SK-N-SH (cell line): ENCODE results near the gene METTL1. TPM values are rescaled to one million over a fixed set of nuclear protein-coding genes. Genes with fewer than 3 reads are reported as not detected.

ENCODE experiments used
- CTCF ChIA-PET: fragments of 300-600, 350-600 bp; formaldehyde crosslinking; extraction: SDS; loops from one replicate; lab custom pipeline; 2021; lab: Yijun Ruan, JAX
- POLR2A ChIA-PET: fragments of 350-600 bp; sonication (Branson Sonifier 250); formaldehyde crosslinking; extraction: SDS; loops from one replicate; lab custom pipeline; 2020; ENCODE audit warnings: antibody characterized with exemption, inconsistent platforms; lab: Yijun Ruan, JAX
- DNase-seq: peaks from one replicate; pipeline ENCODE4 v3.0.0; 2012
- H2AFZ ChIP-seq: fragments of 200-600 bp; sonication (generic); 2 replicates; pipeline ENCODE4 v1.8.1; 2016; ENCODE audit warnings: antibody characterized with exemption, mild to moderate bottlenecking, low read depth
- H3F3A ChIP-seq: fragments of 200-600 bp; sonication (generic); replicated peaks from 2 replicates; pipeline ENCODE3; 2016; ENCODE audit warnings: antibody characterized with exemption, mild to moderate bottlenecking; ENCODE audit not compliant: insufficient read depth
- H3K27ac ChIP-seq, 2 experiments: fragments of 200-500 bp in 1 of 2; fragments of 200-600 bp in 1 of 2; sonication (Bioruptor generic) in 1 of 2; sonication (generic), shearing (Covaris generic) in 1 of 2; 2 replicates each; pipeline versions ENCODE4 v1.5.1 to v1.6.1; 2014 to 2016; ENCODE audit warnings: low read depth in 2 of 2, inconsistent platforms in 1 of 2, low read length in 1 of 2, mild to moderate bottlenecking in 1 of 2, mixed read lengths in 1 of 2
- H3K27me3 ChIP-seq: fragments of 200-600 bp; sonication (generic), shearing (Covaris generic); 2 replicates; pipeline ENCODE4 v1.6.1; 2016; ENCODE audit warnings: mixed run types; ENCODE audit not compliant: insufficient read depth
- H3K36me3 ChIP-seq, 2 experiments: fragments of 200-500 bp in 1 of 2; fragments of 200-600 bp in 1 of 2; sonication (Bioruptor generic) in 1 of 2; sonication (generic) in 1 of 2; replicated peaks in 1 of 2; 2 replicates each; pipeline versions ENCODE3 to v1.5.1; 2014 to 2016; ENCODE audit warnings: low read length in 1 of 2, mild to moderate bottlenecking in 1 of 2; ENCODE audit not compliant: insufficient read depth in 2 of 2, control insufficient read depth in 1 of 2
- H3K4me1 ChIP-seq, 2 experiments: fragments of 200-500 bp in 1 of 2; fragments of 200-600 bp in 1 of 2; sonication (Bioruptor generic) in 1 of 2; sonication (generic), shearing (Covaris generic) in 1 of 2; 2 replicates each; pipeline versions ENCODE4 v1.5.1 to v1.6.1; 2014 to 2016; ENCODE audit warnings: low read depth in 1 of 2, low read length in 1 of 2, mixed run types in 1 of 2; ENCODE audit not compliant: insufficient read depth in 2 of 2, control insufficient read depth in 1 of 2
- H3K4me2 ChIP-seq: fragments of 200-600 bp; sonication (generic), shearing (Covaris generic); 2 replicates; pipeline ENCODE4 v1.6.1; 2017; ENCODE audit warnings: mixed run types
- H3K4me3 ChIP-seq, 2 experiments: fragments of 200-500 bp in 1 of 2; fragments of 200-600 bp in 1 of 2; sonication (Bioruptor generic) in 1 of 2; sonication (generic), shearing (Covaris generic) in 1 of 2; 2 replicates each; pipeline versions ENCODE4 v1.5.1 to v1.8.1; 2014 to 2016; ENCODE audit warnings: low read depth in 2 of 2, inconsistent platforms in 1 of 2, low read length in 1 of 2, mild to moderate bottlenecking in 1 of 2, mixed read lengths in 1 of 2, moderate library complexity in 1 of 2
- H3K79me2 ChIP-seq: fragments of 200-600 bp; sonication (generic); 2 replicates; pipeline ENCODE4 v1.8.1; 2017; ENCODE audit warnings: mild to moderate bottlenecking; ENCODE audit not compliant: insufficient read depth
- H3K9ac ChIP-seq: fragments of 200-600 bp; sonication (generic); 2 replicates; pipeline ENCODE4 v1.6.1; 2017; ENCODE audit warnings: mixed run types
- H3K9me2 ChIP-seq: fragments of 200-600 bp; sonication (generic); 2 replicates; pipeline ENCODE4 v1.6.1; 2017; ENCODE audit warnings: mixed run types
- H3K9me3 ChIP-seq: fragments of 200-600 bp; sonication (generic); 2 replicates; pipeline ENCODE4 v1.6.1; 2017; ENCODE audit warnings: mixed run types, mild to moderate bottlenecking, moderate library complexity
- H4K20me1 ChIP-seq: fragments of 200-600 bp; sonication (generic); 2 replicates; pipeline ENCODE4 v1.6.1; 2017; ENCODE audit warnings: mild to moderate bottlenecking, mixed run types; ENCODE audit not compliant: insufficient read depth
- EZH2phosphoT487 ChIP-seq: fragments of 200-600 bp; sonication (generic); IDR thresholded peaks from 2 replicates; pipeline ENCODE4 v1.6.1; 2017; ENCODE audit warnings: low read depth, mixed run types, mild to moderate bottlenecking, antibody characterized with exemption, moderate library complexity, borderline replicate concordance
- FOXM1 ChIP-seq: IDR thresholded peaks from 2 replicates; pipeline ENCODE4 v1.4.0; 2012; ENCODE audit warnings: low read depth, mild to moderate bottlenecking
- MEF2A ChIP-seq: IDR thresholded peaks from 2 replicates; pipeline ENCODE4 v1.4.0; 2012; ENCODE audit warnings: low read depth, borderline replicate concordance
- TCF12 ChIP-seq: IDR thresholded peaks from 2 replicates; pipeline ENCODE4 v1.4.0; 2012
- YY1 ChIP-seq: IDR thresholded peaks from 2 replicates; pipeline ENCODE4 v1.4.0; 2012; ENCODE audit warnings: low read depth, mild to moderate bottlenecking
- WGBS: methylation state at CpG from one replicate; pipeline ENCODE4 v1.1.6; 2017; ENCODE audit warnings: low lambda C conversion rate; 5-methylcytosine and 5-hydroxymethylcytosine counted together
- polyA plus RNA-seq, 3 experiments: library from polyadenylated mRNA; depleted of rRNA; stranded (reverse); fragments of >200 nt; gene quantifications; 2 replicates each; pipeline ENCODE4 v1.2.3, GENCODE V29; 2012
- TF ChIP-seq, protein P1 (sequence below): IDR thresholded peaks from 2 replicates; pipeline ENCODE4 v1.4.0; 2012; ENCODE audit warnings: low read depth, borderline replicate concordance
- TF ChIP-seq, protein P2 (sequence below): IDR thresholded peaks from 2 replicates; pipeline ENCODE4 v1.4.0; 2012; ENCODE audit warnings: low read depth, borderline replicate concordance
- TF ChIP-seq, protein P3 (sequence below): fragments of 200-600 bp; sonication (generic); IDR thresholded peaks from 2 replicates; pipeline ENCODE4 v1.6.1; 2017; ENCODE audit warnings: antibody characterized with exemption, mild to moderate bottlenecking, moderate library complexity

METTL1 gene
- polyA plus RNA-seq, 1 of the 3 experiments (the other 2 are of a cell fraction), result 28.0 TPM

DNA sequence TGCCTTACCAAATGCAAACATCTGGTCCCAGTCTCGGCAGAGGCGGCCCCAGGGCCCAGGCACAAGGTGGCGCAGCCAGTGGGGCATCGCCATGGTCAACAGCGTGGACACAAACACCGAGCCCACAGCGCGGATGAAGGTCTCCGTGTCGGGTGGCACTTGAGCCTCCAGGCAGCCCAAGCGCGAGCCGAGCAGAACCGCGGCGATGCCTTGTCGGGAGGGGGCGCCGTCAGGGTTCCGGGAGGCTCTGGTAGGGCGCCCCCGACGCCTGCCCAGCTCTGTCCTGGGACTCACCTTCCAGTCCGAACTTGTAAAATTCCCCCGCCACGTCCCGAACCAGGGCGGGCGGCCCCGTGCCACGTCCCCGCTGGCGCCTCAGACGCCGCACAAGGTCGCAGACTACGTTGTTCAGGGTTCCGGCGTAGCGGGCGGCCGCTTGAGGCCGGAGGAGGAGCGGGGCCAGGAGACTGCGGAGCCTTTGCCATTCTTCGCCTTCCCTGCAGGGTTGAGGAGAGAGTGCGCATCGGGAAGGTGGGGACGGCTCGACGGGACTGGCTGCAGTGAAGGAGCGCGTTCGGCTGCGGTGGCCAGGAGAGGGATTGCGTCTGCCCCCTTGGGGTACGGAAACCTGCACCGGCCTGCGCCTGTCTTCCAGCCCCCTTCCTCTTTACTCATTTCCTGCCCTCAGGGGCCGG lies 6.8 kb downstream of the METTL1 start:
- peak; percentile 81 for DNase-seq
- Histone ChIP-seq H3K9ac (no peak overlapping the region), H3K27me3 (no peaks in the 10 kb centered on the region; the same call in 1 of the 2 replicates), H3K4me2 (peak overlapping the region; percentile 55; the same call in 1 of the 2 replicates), H3K9me3 (no peaks in the 10 kb centered on the region), H3K36me3 (peaks cover 5 to 19% of the 10 kb centered on the region in 2 experiments), H3K4me1 (peaks cover 0 to 24% of the 10 kb centered on the region in 2 experiments; a peak in 1 of 4 replicates), H3K27ac (no peak overlapping the region), H3K9me2 (no peaks in the 10 kb centered on the region), H3K79me2 (0 out of 2 replicates have a peak, but pooled peaks cover 1% of the 10 kb centered on the region), H2AFZ (no peak overlapping the region; the same call in 1 of the 2 replicates), H3F3A (peaks cover 3% of the 10 kb centered on the region), H4K20me1 (no peaks in the 10 kb centered on the region), H3K4me3 (peak overlapping the region in 1 of 2 experiments; percentile 34; a peak in 2 of 4 replicates)
- CTCF ChIA-PET, result interaction anchor here (0.9 to 1.3 kb wide), 4 partner anchors 9 to 551 kb away, joined by 3 to 5 read pairs (median 4); partner anchors contain the start of gene MARCHF9
- WGBS, result 8% methylated on average over 22 of the region's 60 CpGs
- POLR2A ChIA-PET, result interaction anchor here (1.4 kb wide), 1 partner anchor 20 kb away, joined by 5 read pairs; the partner anchor contains the start of gene TSPAN31
- TF ChIP-seq, protein P1, sequence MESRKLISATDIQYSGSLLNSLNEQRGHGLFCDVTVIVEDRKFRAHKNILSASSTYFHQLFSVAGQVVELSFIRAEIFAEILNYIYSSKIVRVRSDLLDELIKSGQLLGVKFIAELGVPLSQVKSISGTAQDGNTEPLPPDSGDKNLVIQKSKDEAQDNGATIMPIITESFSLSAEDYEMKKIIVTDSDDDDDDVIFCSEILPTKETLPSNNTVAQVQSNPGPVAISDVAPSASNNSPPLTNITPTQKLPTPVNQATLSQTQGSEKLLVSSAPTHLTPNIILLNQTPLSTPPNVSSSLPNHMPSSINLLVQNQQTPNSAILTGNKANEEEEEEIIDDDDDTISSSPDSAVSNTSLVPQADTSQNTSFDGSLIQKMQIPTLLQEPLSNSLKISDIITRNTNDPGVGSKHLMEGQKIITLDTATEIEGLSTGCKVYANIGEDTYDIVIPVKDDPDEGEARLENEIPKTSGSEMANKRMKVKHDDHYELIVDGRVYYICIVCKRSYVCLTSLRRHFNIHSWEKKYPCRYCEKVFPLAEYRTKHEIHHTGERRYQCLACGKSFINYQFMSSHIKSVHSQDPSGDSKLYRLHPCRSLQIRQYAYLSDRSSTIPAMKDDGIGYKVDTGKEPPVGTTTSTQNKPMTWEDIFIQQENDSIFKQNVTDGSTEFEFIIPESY, result no peak
- TF ChIP-seq FOXM1, result no peak
- TF ChIP-seq, protein P2, sequence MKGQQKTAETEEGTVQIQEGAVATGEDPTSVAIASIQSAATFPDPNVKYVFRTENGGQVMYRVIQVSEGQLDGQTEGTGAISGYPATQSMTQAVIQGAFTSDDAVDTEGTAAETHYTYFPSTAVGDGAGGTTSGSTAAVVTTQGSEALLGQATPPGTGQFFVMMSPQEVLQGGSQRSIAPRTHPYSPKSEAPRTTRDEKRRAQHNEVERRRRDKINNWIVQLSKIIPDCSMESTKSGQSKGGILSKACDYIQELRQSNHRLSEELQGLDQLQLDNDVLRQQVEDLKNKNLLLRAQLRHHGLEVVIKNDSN, result no peak
- no peak for TF ChIP-seq TCF12
- TF ChIP-seq, protein P3, sequence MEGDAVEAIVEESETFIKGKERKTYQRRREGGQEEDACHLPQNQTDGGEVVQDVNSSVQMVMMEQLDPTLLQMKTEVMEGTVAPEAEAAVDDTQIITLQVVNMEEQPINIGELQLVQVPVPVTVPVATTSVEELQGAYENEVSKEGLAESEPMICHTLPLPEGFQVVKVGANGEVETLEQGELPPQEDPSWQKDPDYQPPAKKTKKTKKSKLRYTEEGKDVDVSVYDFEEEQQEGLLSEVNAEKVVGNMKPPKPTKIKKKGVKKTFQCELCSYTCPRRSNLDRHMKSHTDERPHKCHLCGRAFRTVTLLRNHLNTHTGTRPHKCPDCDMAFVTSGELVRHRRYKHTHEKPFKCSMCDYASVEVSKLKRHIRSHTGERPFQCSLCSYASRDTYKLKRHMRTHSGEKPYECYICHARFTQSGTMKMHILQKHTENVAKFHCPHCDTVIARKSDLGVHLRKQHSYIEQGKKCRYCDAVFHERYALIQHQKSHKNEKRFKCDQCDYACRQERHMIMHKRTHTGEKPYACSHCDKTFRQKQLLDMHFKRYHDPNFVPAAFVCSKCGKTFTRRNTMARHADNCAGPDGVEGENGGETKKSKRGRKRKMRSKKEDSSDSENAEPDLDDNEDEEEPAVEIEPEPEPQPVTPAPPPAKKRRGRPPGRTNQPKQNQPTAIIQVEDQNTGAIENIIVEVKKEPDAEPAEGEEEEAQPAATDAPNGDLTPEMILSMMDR, result peak; percentile 41
- no peak for TF ChIP-seq YY1

DNA sequence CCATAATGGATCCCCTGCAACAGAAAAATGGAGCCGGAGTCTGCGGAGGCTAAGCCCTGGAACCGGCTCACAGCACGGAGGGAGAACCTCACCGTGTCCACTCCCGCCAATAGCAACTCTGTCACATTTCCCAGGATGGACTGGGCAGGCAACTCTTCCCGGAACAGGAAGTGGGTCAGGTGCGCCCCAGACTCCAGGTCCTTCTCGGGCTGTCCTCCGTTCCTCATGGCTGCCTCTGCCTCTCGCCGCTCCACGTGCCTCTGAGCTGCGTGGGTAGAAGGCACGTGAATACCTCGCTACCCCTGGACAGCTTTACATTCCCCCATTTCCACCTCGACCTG lies 7.3 kb downstream of the METTL1 start:
- peaks cover 4% of the 10 kb centered on the region for H3F3A ChIP-seq

More for the DNA sequence above, 7.3 kb downstream of the METTL1 start:
- 48% methylated on average over 12 of the region's 17 CpGs for WGBS
- Histone ChIP-seq H3K9me3 (no peaks in the 10 kb centered on the region), H3K9ac (no peak overlapping the region), H2AFZ (no peak overlapping the region), H3K36me3 (peaks cover 5 to 16% of the 10 kb centered on the region in 2 experiments), H3K4me3 (peak overlapping the region in 1 of 2 experiments; percentile 34; a peak in 2 of 4 replicates), H4K20me1 (peaks cover 4% of the 10 kb centered on the region), H3K27ac (no peak overlapping the region), H3K27me3 (no peaks in the 10 kb centered on the region; the same call in 1 of the 2 replicates), H3K4me2 (0 out of 2 replicates have a peak overlapping the region, but pooled peaks have one; percentile 55), H3K9me2 (no peaks in the 10 kb centered on the region), H3K4me1 (peaks cover 0 to 24% of the 10 kb centered on the region in 2 experiments; a peak in 1 of 4 replicates), H3K79me2 (no peaks in the 10 kb centered on the region)
- ChIA-PET CTCF (interaction anchor here (0.9 to 1.3 kb wide), 5 partner anchors 8 to 551 kb away, joined by 3 to 5 read pairs (median 3); partner anchors contain the start of gene MARCHF9), POLR2A (no interaction called here)
- TF ChIP-seq MEF2A (no peak), EZH2phosphoT487 (no peak)
- no peak for DNase-seq
